GM18867 (cell line): ENCODE measurements around the gene PGGHG.
"Not testable (repeated sequence)": the region's sequence is repeated elsewhere in the genome, so short reads cannot be mapped to it uniquely, and the experiment has no call there.

Source experiments
- ATAC-seq: cut with Tn5 transposase; IDR thresholded peaks from one replicate; pipeline ENCODE4 v1.9.1; 2021; ENCODE audit warnings: mild to moderate bottlenecking, moderate library complexity; ENCODE audit not compliant: unreplicated experiment

The PGGHG gene

GRCh38 chr11:284105-285020, 4.6 kb upstream of the PGGHG start:
- no peak for ATAC-seq

- no peak for ATAC-seq
These were observed 3.7 kb upstream of the PGGHG start for GRCh38 chr11:285021-285893.

DNA sequence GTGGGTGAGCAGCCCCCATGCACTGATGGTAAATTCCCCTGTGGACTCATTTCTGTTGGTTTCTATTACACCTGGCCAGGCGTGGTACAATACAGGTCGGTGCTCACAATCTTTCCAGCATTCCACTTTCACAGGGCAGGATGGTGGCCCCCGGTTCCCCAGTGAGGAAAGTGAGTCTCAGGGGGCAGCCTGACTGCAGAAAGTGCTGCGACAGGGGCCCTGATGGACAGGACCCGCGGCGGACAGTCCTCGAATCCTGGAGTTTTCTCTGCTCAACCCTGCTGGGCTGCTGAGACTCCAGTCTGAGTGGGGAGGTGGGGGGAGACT, 3.1 kb upstream of the PGGHG start:
- no peak for ATAC-seq

- not testable (repeated sequence) for ATAC-seq
These were observed 1.7 kb upstream of the PGGHG start for GRCh38 chr11:286977-287820.

GRCh38 chr11:287821-288477, 977 bp upstream of the PGGHG start:
- no peak for ATAC-seq

- no peak for ATAC-seq
These were observed 429 bp downstream of the PGGHG start for GRCh38 chr11:289398-289711.

GRCh38 chr11:289712-290620, 1.0 kb downstream of the PGGHG start:
- no peak for ATAC-seq

GRCh38 chr11:290621-291231, 1.8 kb downstream of the PGGHG start:
- no peak for ATAC-seq

DNA sequence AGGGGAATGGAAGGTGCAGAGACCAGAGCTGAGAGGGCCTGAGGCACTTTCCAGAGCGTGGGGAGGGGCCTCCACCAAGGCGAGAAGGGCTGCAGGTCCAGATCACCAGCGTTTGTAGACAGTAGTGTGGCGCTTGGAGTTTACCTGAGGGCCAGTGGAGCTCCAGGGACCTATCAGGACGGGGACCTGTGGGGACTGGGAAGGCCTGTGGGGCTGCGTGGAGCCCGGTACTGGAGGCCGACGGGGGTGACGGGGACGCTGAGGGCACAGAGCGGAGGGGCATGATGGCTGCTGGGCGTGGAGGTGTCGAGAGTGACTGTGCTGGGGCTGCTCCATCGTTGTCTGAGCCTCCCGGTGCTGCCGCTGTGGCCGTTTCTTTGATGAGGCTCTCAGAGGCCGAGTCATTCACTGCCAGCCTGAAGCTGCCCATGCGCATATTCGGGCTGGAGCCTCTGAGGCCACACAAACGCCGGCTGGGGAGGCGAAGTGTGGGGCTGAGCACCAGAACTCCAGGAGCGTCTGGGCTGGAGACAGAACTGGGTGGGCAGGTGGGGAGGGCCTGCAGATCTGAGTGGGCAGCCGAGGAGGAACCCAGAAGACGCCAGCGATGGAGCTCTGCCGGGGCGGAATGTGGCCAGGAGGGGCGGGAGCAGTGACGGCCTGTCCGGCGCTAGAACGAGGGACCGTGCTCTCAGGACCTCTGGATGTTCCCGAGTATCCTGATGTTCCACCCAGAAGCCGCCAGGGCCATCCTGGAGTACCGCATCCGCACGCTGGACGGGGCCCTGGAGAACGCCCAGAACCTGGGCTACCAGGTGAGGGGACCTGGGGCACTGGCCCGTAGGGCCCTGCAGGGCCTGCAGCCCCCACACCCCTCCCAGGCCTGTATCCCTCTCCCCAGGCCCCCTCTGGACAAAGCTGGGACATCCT, 2.6 kb downstream of the PGGHG start:
- no peak for ATAC-seq

GRCh38 chr11:292211-293121, 3.5 kb downstream of the PGGHG start:
- ATAC-seq: no peak

DNA sequence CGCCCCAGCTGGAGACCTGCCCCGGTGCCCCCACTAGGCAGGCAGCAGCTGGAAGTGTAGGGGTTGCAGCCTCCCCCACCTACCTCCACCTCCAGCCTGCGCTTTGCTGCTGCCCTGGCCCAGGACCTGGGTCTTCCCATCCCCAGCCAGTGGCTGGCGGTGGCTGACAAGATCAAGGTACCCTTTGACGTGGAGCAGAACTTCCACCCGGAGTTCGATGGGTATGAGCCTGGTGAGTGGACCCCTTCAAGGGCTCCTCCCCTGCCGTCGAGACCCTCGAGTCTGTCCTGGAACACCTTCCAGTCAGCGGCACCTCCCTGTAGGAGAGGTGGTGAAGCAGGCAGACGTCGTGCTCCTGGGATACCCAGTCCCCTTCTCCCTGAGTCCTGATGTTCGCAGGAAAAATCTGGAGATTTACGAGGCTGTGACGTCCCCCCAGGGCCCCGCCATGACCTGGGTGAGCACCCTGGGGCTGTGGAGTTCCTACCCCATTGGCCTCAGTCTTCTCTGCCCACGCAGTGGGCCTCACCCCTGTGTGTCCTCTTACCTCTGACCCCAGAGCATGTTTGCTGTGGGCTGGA, 4.4 kb downstream of the PGGHG start:
- ATAC-seq: no peak

DNA sequence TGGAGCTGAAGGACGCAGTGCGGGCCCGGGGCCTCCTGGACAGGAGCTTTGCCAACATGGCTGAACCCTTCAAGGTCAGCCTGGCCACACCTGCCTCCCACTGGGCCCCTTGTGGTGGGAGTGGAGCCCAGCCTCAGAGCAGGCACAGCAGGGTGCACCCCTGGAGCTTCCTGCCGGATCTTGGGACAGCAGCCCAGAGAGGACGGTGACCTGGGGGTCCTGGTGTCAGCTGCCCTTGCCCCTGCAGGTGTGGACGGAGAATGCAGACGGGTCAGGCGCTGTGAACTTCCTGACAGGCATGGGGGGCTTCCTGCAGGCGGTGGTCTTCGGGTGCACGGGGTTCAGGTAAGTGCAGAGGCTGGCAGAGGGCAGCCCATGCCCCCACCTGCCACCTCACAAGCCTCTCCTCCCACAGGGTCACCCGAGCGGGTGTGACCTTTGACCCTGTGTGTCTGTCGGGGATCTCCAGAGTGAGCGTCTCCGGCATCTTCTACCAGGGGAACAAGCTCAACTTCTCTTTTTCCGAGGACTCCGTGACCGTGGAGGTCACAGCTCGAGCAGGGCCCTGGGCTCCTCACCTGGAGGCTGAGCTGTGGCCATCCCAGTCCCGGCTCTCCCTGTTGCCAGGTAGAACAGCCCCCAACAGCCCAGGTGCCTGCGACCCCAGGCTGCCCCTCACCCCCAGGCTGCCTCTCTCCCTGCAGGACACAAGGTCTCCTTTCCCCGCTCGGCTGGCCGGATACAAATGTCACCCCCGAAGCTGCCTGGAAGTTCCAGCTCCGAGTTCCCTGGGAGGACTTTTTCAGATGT, 5.1 kb downstream of the PGGHG start:
- no peak for ATAC-seq

DNA sequence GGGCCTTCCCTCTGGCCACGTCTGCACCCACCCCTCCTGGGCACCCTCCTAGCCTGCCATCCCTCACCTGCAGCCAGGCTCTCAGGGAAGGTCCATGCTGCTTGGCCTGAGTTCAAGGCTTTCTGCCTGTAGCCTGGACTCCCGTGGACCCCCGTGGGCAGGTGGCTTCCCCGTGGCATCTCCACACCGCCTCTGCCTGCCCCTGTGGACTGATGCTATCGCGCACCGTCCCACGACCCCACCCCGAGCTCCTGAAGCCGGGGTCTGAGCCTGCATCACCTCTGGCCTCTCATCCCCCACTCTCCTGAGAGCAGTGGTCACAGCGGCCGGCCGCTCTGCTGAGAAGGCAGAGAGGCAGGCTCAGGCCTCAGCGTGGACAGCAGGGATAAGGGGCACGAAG, 5.9 kb downstream of the PGGHG start:
- ATAC-seq: no peak

- no peak for ATAC-seq
These were observed 6.6 kb downstream of the PGGHG start for GRCh38 chr11:295351-296170.
